ENCODE measurements around the gene FDPS. TPM values are rescaled to one million over a fixed set of nuclear protein-coding genes. Genes with fewer than 3 reads are reported as not detected.
A peak's percentile ranks its signal among the peaks of the same experiment; 100 is the strongest.

The FDPS gene
- total RNA-seq, 1 donor from 2014 or later, result 265 TPM

DNA sequence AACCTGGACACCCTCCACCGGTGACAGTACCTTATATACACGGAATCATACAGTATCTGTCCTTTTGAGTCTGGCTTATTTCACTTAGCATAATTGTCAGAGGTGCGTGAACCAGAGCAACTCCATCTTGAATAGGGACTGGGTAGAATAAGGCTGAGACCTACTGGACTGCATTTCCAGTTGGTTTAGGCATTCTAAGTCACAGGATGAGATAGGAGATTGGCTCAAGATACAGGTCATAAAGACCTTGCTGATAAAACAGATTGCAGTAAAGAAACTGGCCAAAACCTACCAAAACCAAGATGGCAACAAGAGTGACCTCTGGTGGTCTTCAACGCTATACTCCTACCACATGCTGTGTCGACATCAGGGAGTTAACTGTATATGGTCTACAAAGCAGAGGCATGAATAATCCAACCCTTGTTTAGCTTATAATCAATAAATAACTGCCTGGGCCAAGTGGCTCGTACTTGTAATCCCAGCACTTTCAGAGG lies 1.4 kb upstream of the FDPS start:
- Mint-ChIP-seq H3K27ac (ENCODE audit: unreplicated experiment) (peak overlapping the region; percentile 72), H3K4me1 (ENCODE audit: low read depth, unreplicated experiment) (peaks cover 10% of the 10 kb centered on the region), H3K9me3 (ENCODE audit: unreplicated experiment) (peaks cover 18% of the 10 kb centered on the region), H3K27me3 (ENCODE audit: unreplicated experiment) (peaks cover 21% of the 10 kb centered on the region), H3K36me3 (ENCODE audit: unreplicated experiment) (no peaks in the 10 kb centered on the region), H3K4me3 (ENCODE audit: unreplicated experiment) (peak overlapping the region; percentile 57)
- TF ChIP-seq, protein P1, sequence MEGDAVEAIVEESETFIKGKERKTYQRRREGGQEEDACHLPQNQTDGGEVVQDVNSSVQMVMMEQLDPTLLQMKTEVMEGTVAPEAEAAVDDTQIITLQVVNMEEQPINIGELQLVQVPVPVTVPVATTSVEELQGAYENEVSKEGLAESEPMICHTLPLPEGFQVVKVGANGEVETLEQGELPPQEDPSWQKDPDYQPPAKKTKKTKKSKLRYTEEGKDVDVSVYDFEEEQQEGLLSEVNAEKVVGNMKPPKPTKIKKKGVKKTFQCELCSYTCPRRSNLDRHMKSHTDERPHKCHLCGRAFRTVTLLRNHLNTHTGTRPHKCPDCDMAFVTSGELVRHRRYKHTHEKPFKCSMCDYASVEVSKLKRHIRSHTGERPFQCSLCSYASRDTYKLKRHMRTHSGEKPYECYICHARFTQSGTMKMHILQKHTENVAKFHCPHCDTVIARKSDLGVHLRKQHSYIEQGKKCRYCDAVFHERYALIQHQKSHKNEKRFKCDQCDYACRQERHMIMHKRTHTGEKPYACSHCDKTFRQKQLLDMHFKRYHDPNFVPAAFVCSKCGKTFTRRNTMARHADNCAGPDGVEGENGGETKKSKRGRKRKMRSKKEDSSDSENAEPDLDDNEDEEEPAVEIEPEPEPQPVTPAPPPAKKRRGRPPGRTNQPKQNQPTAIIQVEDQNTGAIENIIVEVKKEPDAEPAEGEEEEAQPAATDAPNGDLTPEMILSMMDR (IDR thresholded peaks at IDR 0.05; ENCODE audit: partially characterized antibody, unreplicated experiment), result peak; percentile 43
- DNase-seq, result no peak

DNA sequence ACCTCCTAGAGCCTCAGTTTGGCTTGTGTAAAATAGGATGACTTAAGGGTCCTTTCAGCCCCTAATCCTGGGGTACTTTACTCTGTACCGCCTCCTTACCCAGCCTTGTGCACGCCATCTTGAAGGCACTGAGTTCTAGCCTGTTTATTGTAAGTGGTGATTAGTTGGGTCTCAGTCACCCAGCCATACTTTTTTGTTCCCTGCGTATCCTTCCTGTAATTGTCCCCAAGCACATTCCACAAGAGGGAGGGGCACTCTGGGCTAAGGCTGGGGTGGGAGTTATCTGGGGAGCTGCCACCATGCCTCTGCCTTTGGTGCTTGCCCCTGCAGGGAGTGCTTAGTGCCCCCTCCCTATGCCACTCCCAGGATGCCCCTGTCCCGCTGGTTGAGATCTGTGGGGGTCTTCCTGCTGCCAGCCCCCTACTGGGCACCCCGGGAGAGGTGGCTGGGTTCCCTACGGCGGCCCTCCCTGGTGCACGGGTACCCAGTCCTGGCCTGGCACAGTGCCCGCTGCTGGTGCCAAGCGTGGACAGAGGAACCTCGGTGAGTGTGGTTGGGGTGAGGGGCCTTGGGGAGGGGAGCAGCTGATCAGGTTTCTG lies 856 bp downstream of the FDPS start:
- Mint-ChIP-seq H3K36me3 (ENCODE audit: unreplicated experiment) (no peaks in the 10 kb centered on the region), H3K4me1 (ENCODE audit: low read depth, unreplicated experiment) (peaks cover 8% of the 10 kb centered on the region), H3K27ac (ENCODE audit: unreplicated experiment) (peak overlapping the region; percentile 81), H3K9me3 (ENCODE audit: unreplicated experiment) (peaks cover 14% of the 10 kb centered on the region), H3K4me3 (ENCODE audit: unreplicated experiment) (peak overlapping the region; percentile 98), H3K27me3 (ENCODE audit: unreplicated experiment) (peaks cover 24% of the 10 kb centered on the region)
- DNase-seq, result no peak
- TF ChIP-seq, protein P1 (IDR thresholded peaks at IDR 0.05; ENCODE audit: partially characterized antibody, unreplicated experiment), result no peak

DNA sequence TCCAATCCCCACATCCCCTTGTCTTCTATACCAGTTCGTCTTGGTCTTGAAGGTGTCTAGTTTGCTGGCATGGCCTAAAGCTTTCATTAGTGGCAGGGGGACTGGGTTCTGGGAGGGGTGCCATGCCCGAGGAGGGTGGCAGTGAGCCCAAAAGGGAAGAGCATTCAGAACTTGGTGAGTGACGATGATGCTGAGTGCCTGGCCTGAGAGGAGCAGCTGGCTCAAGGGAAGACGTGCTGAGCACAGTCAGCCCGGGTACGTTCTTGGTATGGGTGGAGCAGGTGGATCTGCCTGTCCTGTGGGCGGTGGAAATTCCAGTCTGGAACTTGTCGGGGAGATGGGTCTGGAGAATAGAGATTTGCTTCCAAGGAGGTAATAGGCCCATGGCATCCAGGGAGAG lies 4.6 kb downstream of the FDPS start:
- H3K27me3 Mint-ChIP-seq (ENCODE audit: unreplicated experiment), result peaks cover 17% of the 10 kb centered on the region
- TF ChIP-seq, protein P1 (IDR thresholded peaks at IDR 0.05; ENCODE audit: partially characterized antibody, unreplicated experiment), result no peak
- no peaks in the 10 kb centered on the region for H3K36me3 Mint-ChIP-seq (ENCODE audit: unreplicated experiment)
- peaks cover 10% of the 10 kb centered on the region for H3K9me3 Mint-ChIP-seq (ENCODE audit: unreplicated experiment)
- H3K4me3 Mint-ChIP-seq (ENCODE audit: unreplicated experiment), result peak overlapping the region; percentile 71
- peak overlapping the region; percentile 50 for H3K27ac Mint-ChIP-seq (ENCODE audit: unreplicated experiment)
- DNase-seq, result no peak
- peaks cover 8% of the 10 kb centered on the region for H3K4me1 Mint-ChIP-seq (ENCODE audit: low read depth, unreplicated experiment)

DNA sequence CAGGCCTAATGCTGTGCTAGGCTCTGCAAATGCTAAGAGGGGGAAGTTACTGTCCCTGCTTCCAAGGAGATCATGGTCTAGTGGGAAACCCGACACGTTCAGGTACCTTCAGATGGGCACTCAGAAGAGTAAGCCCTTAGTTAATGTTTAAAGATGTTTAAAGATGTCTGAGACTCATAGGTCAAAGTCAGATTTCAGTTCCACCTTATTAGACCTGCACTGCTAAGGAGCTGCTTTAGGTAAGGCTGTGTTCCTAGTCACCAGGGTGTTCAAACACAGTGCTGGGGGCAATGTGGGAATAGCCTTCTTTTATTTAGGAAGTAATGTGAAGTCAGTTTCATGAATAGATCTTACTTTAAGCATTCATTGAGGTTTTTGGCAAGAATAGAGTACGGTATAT lies 8.3 kb downstream of the FDPS start:
- DNase-seq, result no peak
- H3K27ac Mint-ChIP-seq (ENCODE audit: unreplicated experiment), result no peak overlapping the region
- H3K36me3 Mint-ChIP-seq (ENCODE audit: unreplicated experiment), result no peaks in the 10 kb centered on the region
- H3K4me1 Mint-ChIP-seq (ENCODE audit: low read depth, unreplicated experiment), result peaks cover 14% of the 10 kb centered on the region
- H3K27me3 Mint-ChIP-seq (ENCODE audit: unreplicated experiment), result peaks cover 24% of the 10 kb centered on the region
- H3K9me3 Mint-ChIP-seq (ENCODE audit: unreplicated experiment), result peaks cover 17% of the 10 kb centered on the region
- TF ChIP-seq, protein P1 (IDR thresholded peaks at IDR 0.05; ENCODE audit: partially characterized antibody, unreplicated experiment), result no peak
- H3K4me3 Mint-ChIP-seq (ENCODE audit: unreplicated experiment), result no peak overlapping the region

DNA sequence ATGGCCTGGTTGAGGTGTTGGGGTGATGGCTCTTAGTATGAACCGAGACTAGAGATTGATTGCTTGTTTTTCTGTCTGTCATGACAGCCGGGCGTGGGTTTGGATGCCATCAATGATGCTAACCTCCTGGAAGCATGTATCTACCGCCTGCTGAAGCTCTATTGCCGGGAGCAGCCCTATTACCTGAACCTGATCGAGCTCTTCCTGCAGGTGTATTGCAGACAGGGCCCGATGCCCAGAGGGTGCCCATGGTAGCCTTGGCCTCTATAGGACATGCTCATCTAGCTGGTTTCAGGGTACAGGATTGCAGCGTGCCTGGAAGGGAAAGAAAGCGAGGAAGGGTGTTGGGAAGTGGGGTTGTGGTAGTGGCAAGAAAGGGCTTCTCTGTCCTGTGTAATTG lies 9.4 kb downstream of the FDPS start:
- no peak overlapping the region for H3K4me3 Mint-ChIP-seq (ENCODE audit: unreplicated experiment)
- TF ChIP-seq, protein P1 (IDR thresholded peaks at IDR 0.05; ENCODE audit: partially characterized antibody, unreplicated experiment), result no peak
- no peaks in the 10 kb centered on the region for H3K36me3 Mint-ChIP-seq (ENCODE audit: unreplicated experiment)
- peaks cover 14% of the 10 kb centered on the region for H3K4me1 Mint-ChIP-seq (ENCODE audit: low read depth, unreplicated experiment)
- no peak for DNase-seq
- H3K27ac Mint-ChIP-seq (ENCODE audit: unreplicated experiment), result no peak overlapping the region
- peaks cover 27% of the 10 kb centered on the region for H3K27me3 Mint-ChIP-seq (ENCODE audit: unreplicated experiment)
- peaks cover 23% of the 10 kb centered on the region for H3K9me3 Mint-ChIP-seq (ENCODE audit: unreplicated experiment)
